IMR-90 (cell line): Measurements from ENCODE around the gene IRAK2. TPM values are rescaled to one million over a fixed set of nuclear protein-coding genes. Genes with fewer than 3 reads are reported as not detected.

Source experiments
- ATAC-seq: fragments of 200-7000 bp; cut with Tn5 transposase; 2 replicates; pipeline ENCODE4 v1.9.1; 2020; ENCODE audit warnings: low read depth, mild to moderate bottlenecking, moderate library complexity
- BruUV-seq: library from RNA; stranded (reverse); fragments of 400-500 nt; replicated peaks from 2 replicates; lab custom pipeline; 2021; lab: Mats Ljungman, UMichigan
- CTCF ChIA-PET: fragments of 300-600 bp; formaldehyde crosslinking; extraction: SDS; loops from one replicate; lab custom pipeline; 2021; ENCODE audit warnings: antibody characterized with exemption; lab: Yijun Ruan, JAX
- POLR2A ChIA-PET: fragments of 300-600 bp; sonication (Branson Sonifier 250); formaldehyde crosslinking; loops from one replicate; lab custom pipeline; 2022; ENCODE audit warnings: antibody characterized with exemption; ENCODE audit not compliant: unreplicated experiment; lab: Charles Lee
- DNase-seq: peaks from one replicate; pipeline ENCODE4 v3.0.0; 2013
- H2AFZ ChIP-seq: replicated peaks from 2 replicates; pipeline ENCODE3; 2013; ENCODE audit warnings: low read length, mild to moderate bottlenecking; ENCODE audit not compliant: poor library complexity
- H2AK5ac ChIP-seq: 2 replicates; pipeline ENCODE4 v1.6.1; 2013; ENCODE audit warnings: low read depth, low read length, inconsistent platforms
- H2AK9ac ChIP-seq: replicated peaks from 2 replicates; pipeline ENCODE3; 2013; ENCODE audit warnings: mild to moderate bottlenecking, low read depth, low read length, moderate library complexity; ENCODE audit not compliant: poor library complexity
- H2BK120ac ChIP-seq: 2 replicates; pipeline ENCODE4 v1.6.1; 2013; ENCODE audit warnings: low read depth, low read length, inconsistent platforms
- H2BK15ac ChIP-seq: 3 replicates; pipeline ENCODE4 v1.6.1; 2013; ENCODE audit warnings: low read depth, low read length, inconsistent platforms
- H2BK20ac ChIP-seq: 2 replicates; pipeline ENCODE4 v1.6.1; 2013; ENCODE audit warnings: low read depth, mild to moderate bottlenecking, inconsistent platforms, low read length, moderate library complexity
- H2BK5ac ChIP-seq: 2 replicates; pipeline ENCODE4 v1.6.1; 2013; ENCODE audit warnings: mild to moderate bottlenecking, low read depth, low read length, inconsistent platforms; ENCODE audit not compliant: poor library complexity, severe bottlenecking
- H3K14ac ChIP-seq: replicated peaks from 2 replicates; pipeline ENCODE4 v1.6.1; 2013; ENCODE audit warnings: low read depth, low read length, inconsistent platforms
- H3K18ac ChIP-seq: 2 replicates; pipeline ENCODE4 v1.6.1; 2013; ENCODE audit warnings: low read depth, low read length, control low read depth
- H3K23ac ChIP-seq: 2 replicates; pipeline ENCODE4 v1.6.1; 2013; ENCODE audit warnings: low read depth, low read length, inconsistent platforms
- H3K27ac ChIP-seq: 2 replicates; pipeline ENCODE4 v1.5.1; 2013; ENCODE audit warnings: mild to moderate bottlenecking, control low read depth, low read length; ENCODE audit not compliant: insufficient read depth
- H3K27me3 ChIP-seq: 2 replicates; pipeline ENCODE4 v1.6.1; 2013; ENCODE audit warnings: low read length; ENCODE audit not compliant: control insufficient read depth, insufficient read depth
- H3K36me3 ChIP-seq: 2 replicates; pipeline ENCODE4 v1.6.1; 2013; ENCODE audit warnings: low read length, mixed read lengths; ENCODE audit not compliant: control insufficient read depth, insufficient read depth
- H3K4ac ChIP-seq: 2 replicates; pipeline ENCODE4 v1.6.1; 2013; ENCODE audit warnings: low read depth, low read length, inconsistent platforms
- H3K4me1 ChIP-seq: 2 replicates; pipeline ENCODE4 v1.6.1; 2013; ENCODE audit warnings: low read length, mixed read lengths; ENCODE audit not compliant: control insufficient read depth, insufficient read depth
- H3K4me2 ChIP-seq: 2 replicates; pipeline ENCODE4 v1.6.1; 2013; ENCODE audit warnings: low read depth, mild to moderate bottlenecking, control low read depth, low read length, moderate library complexity
- H3K4me3 ChIP-seq: 2 replicates; pipeline ENCODE4 v1.5.1; 2013; ENCODE audit warnings: low read depth, mild to moderate bottlenecking, control low read depth, low read length, moderate library complexity; ENCODE audit not compliant: insufficient read depth
- H3K56ac ChIP-seq: 2 replicates; pipeline ENCODE4 v1.6.1; 2013; ENCODE audit warnings: low read length, inconsistent platforms; ENCODE audit not compliant: insufficient read depth; ENCODE audit errors: extremely low read depth
- H3K79me1 ChIP-seq, 2 experiments: 2 replicates each; pipeline ENCODE4 v1.6.1; 2013; ENCODE audit warnings: low read length in 2 of 2, inconsistent platforms in 1 of 2, low read depth in 1 of 2
- H3K9ac ChIP-seq: 2 replicates; pipeline ENCODE4 v1.6.1; 2013; ENCODE audit warnings: low read depth, low read length, control low read depth
- H3K9me1 ChIP-seq: 2 replicates; pipeline ENCODE4 v1.6.1; 2013; ENCODE audit warnings: low read length, inconsistent platforms; ENCODE audit not compliant: insufficient read depth
- H3K9me3 ChIP-seq: 2 replicates; pipeline ENCODE4 v1.6.1; 2013; ENCODE audit warnings: low read length; ENCODE audit not compliant: control insufficient read depth, insufficient read depth
- H4K20me1 ChIP-seq: 2 replicates; pipeline ENCODE4 v1.6.1; 2013; ENCODE audit warnings: low read length, inconsistent platforms; ENCODE audit not compliant: insufficient read depth
- H4K5ac ChIP-seq: 2 replicates; pipeline ENCODE4 v1.6.1; 2013; ENCODE audit warnings: mild to moderate bottlenecking, low read depth, low read length, control low read depth
- H4K8ac ChIP-seq, 2 experiments: 2 replicates each; pipeline ENCODE4 v1.6.1; 2013; ENCODE audit warnings: low read depth in 2 of 2, low read length in 2 of 2, control low read depth in 1 of 2, inconsistent platforms in 1 of 2
- H4K91ac ChIP-seq: 2 replicates; pipeline ENCODE4 v1.6.1; 2013; ENCODE audit warnings: low read depth, low read length, inconsistent platforms; ENCODE audit not compliant: insufficient read depth
- MAFK ChIP-seq: IDR thresholded peaks from 2 replicates; pipeline ENCODE4 v1.6.1; 2012; ENCODE audit warnings: low read depth, low read length, improper control_type of control experiment
- RCOR1 ChIP-seq: IDR thresholded peaks from 2 replicates; pipeline ENCODE4 v1.6.1; 2012; ENCODE audit warnings: mild to moderate bottlenecking, low read length, improper control_type of control experiment; ENCODE audit not compliant: insufficient replicate concordance
- RFX5 ChIP-seq: IDR thresholded peaks from 2 replicates; pipeline ENCODE4 v1.8.0; 2012; ENCODE audit warnings: low read depth, mild to moderate bottlenecking, low read length, moderate library complexity
- WGBS, 2 experiments: methylation state at CpG; one replicate each; pipeline versions ENCODE4 v1.1.5 to v1.1.7; 2013; ENCODE audit warnings: missing lambda C conversion rate in 2 of 2; ENCODE audit not compliant: insufficient read length in 1 of 2; ENCODE audit errors: extremely low coverage in 2 of 2; 5-methylcytosine and 5-hydroxymethylcytosine counted together
- dilution Hi-C: fragments of 300-500 bp; cut with HindIII; formaldehyde crosslinking; loops from one replicate; pipeline ENCODE4 v1.14.3; 2018; ENCODE audit warnings: low sequenced_read_pairs; ENCODE audit not compliant: unreplicated experiment
- in situ Hi-C: fragments of 300-500 bp; cut with MboI; formaldehyde crosslinking; loops from 3 replicates; pipeline ENCODE4 v1.14.3; 2019; ENCODE audit warnings: low sequenced_read_pairs, inconsistent platforms, mixed read lengths
- intact Hi-C: fragments of 100-400 bp; cut with micrococcal nuclease; formaldehyde crosslinking; loops from 2 replicates; pipeline ENCODE4 v1.10.0; 2022
- polyA plus RNA-seq, 3 experiments: library from polyadenylated mRNA; depleted of rRNA; stranded (reverse); fragments of >200 nt; gene quantifications; 2 replicates each; pipeline ENCODE4 v1.2.3, GENCODE V29; 2012; ENCODE audit warnings: low replicate concordance in 1 of 3
- total RNA-seq: library from RNA; depleted of rRNA; stranded (reverse); fragments of >200 nt; gene quantifications from 2 replicates; pipeline ENCODE4 v1.2.3, GENCODE V29; 2012

IRAK2 gene
- total and polyA plus RNA-seq, 2 of the 4 experiments (the other 2 are of a cell fraction) = 6.9 to 8.1 TPM

GRCh38 chr3:10287936-10288574, 123.3 kb downstream of the IRAK2 start:
- Histone ChIP-seq H3K18ac (no peak overlapping the region), H4K5ac (no peak overlapping the region), H3K9me1 (peaks cover 3% of the 10 kb centered on the region; the same call in 1 of the 2 replicates), H2AFZ (no peak overlapping the region), H4K20me1 (no peaks in the 10 kb centered on the region), H3K23ac (no peak overlapping the region), H3K79me1 (no peaks in the 10 kb centered on the region; a peak in 1 of 4 replicates), H2AK5ac (no peak overlapping the region), H3K56ac (no peak overlapping the region), H3K9me3 (no peaks in the 10 kb centered on the region), H2BK120ac (no peak overlapping the region), H3K4me2 (no peak overlapping the region), H4K8ac (no peak overlapping the region), H2BK5ac (no peak overlapping the region), H3K14ac (no peak overlapping the region), H3K36me3 (peaks cover 30% of the 10 kb centered on the region), H2BK15ac (no peak overlapping the region), H3K4ac (no peak overlapping the region), H2BK20ac (no peak overlapping the region), H3K27ac (no peak overlapping the region), H4K91ac (no peak overlapping the region), H3K27me3 (no peaks in the 10 kb centered on the region), H3K4me3 (no peak overlapping the region), H3K9ac (no peak overlapping the region), H3K4me1 (no peaks in the 10 kb centered on the region), H2AK9ac (no peak overlapping the region)
- in situ Hi-C loops (no loop called here), intact Hi-C loops (loop anchor here (1.0 to 10.0 kb wide), 2 partner anchors 356 to 443 kb away; partner anchors contain the start of gene RPUSD3), dilution Hi-C loops (no loop called here)
- no peak for DNase-seq
- 82% methylated on average over 3 of the region's 12 CpGs; no CpG with 5 or more reads in 1 of the 2 experiments for WGBS, 2 experiments
- ATAC-seq = no peak
- ChIA-PET CTCF (no interaction called here), POLR2A (no interaction called here)
- BruUV-seq = no TSS peak
- TF ChIP-seq MAFK (no peak), RFX5 (no peak), RCOR1 (no peak)
